HG03108 (cell line): Measurements from ENCODE around the gene SPTAN1.

Source experiments
- ATAC-seq: cut with Tn5 transposase; IDR thresholded peaks from one replicate; pipeline ENCODE4 v1.9.1; 2021; ENCODE audit warnings: moderate library complexity; ENCODE audit not compliant: unreplicated experiment

Gene SPTAN1

DNA sequence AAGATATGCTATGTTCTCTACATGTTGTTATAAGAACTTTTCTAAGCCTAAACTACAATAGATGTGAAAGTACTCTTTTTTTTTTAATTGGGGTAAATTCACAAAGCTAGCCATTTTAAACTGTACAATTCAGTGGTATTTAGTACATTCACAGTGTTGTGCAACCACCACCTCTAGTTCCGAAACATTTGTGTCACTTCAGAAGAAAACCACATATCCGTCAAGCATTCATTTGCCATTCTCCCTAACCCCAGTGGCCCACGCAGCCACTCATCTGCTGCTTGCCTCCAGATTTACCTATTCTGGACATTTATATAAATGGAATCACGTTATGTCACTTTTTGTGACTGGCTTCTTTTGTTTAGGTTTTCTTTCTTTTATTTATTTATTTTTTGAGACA lies 43.1 kb downstream of the SPTAN1 start:
- no peak for ATAC-seq

DNA sequence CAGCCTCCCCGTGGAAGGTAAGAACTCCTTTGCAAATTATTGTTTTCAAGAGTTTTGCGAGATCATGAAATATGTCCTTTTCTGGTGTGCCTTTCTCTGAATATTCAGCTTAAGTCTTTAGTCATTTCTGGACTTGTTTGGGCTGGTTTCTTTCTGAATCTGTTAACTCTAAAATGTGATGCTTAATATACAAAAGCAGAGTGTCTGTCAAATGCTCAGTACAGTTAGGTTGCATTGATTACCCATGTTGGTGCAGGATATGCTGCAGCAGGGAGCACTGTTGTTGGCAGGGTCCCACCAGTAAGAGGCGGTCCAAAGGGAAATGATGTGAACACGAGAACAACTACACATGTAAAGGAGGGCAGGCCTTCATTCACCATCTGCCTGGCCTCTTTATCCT lies 47.7 kb downstream of the SPTAN1 start:
- no peak for ATAC-seq

DNA sequence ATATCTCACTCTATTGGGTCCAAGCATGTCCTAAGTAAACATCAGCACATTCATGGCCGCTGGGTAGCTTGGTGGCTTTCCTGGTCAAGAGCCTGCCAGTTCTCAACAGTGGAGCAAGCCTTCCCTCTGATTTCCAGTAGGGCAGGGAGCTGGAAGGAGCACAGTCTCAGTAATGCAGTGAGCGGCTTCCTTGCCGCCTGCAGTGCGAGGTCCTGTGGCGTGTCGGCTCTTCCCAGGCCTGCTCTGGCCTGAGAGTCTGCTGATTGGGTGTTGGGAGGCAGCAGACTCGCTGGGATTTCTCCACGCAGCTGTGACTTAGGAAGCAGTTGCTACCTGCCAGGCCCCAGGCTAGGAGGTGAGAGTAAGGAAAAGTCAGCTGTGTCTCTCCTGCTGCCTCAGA lies 51.3 kb downstream of the SPTAN1 start:
- no peak for ATAC-seq

DNA sequence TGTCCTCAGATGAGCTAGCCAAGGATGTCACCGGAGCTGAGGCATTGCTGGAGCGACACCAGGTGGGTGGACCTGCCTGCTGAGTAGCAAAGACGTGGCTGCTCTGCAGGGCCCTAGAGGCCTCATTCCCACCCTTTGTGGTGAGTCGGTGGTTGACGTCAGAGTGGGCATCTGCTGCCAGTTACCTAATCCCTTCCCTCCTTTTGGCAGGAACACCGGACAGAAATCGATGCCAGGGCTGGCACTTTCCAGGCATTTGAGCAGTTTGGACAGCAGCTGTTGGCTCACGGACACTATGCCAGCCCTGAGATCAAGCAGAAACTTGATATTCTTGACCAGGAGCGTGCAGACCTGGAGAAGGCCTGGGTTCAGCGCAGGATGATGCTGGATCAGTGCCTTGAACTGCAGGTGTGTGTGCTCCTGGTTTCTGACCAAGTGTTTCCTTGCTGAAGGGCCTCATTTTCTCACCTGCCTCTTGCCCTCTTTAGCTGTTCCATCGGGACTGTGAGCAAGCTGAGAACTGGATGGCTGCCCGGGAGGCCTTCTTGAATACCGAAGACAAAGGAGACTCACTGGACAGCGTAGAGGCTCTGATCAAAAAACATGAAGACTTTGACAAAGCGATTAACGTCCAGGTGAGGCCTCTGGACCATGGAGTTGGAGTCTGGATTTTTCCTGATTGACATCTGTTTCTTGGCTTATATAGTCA lies 55.4 kb downstream of the SPTAN1 start:
- ATAC-seq = no peak

- ATAC-seq = no peak
These were observed 58.5 kb downstream of the SPTAN1 start for GRCh38 chr9:128610897-128611296.

DNA sequence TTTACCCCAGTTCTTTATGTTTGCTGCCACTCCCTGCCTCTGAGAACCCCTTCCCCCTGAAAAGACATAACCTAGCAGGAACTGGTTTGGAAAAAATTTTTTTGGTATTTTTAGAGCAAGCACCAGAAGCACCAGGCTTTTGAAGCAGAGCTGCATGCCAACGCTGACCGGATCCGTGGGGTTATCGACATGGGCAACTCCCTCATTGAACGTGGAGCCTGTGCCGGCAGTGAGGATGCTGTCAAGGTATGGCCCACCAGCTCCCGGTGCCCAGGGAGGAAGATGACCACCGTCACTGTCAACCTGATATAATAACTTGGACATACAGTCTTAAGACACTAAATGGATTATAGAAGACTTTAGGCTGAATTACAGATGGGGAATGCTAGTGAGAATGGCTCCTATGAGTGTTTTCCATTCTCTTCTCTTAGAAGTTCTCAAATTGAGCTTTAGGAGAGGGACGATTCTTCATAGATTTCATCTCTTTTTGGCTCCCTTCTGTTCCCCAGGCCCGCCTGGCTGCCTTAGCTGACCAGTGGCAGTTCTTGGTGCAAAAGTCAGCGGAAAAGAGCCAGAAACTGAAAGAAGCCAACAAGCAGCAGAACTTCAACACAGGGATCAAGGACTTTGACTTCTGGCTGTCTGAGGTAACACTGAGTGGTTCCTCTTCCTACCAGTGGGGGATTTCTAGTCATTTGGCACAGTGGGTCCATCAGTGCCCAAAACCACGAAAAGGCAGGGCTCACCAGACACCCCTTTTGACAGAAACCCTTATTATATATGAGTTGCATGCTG lies 59.4 kb downstream of the SPTAN1 start:
- no peak for ATAC-seq

DNA sequence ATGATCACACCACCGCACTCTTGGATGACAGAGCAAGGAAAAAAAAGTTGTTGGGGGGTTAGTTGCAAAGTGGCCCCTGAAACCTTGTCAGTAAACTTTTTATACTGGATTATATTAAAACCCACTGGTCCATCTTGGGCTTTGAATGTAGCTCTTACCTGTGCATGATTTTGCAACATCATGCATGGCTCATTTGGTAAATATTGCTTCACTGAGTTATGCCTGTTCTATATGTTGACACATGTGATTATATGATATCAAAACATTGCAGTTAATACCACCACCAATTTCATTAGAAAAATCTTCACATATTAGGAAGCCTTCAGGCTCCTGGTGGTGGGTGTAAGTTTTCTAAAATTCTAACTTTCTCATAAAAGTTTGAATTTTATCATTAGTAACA lies 62.3 kb downstream of the SPTAN1 start:
- ATAC-seq = no peak

- no peak for ATAC-seq
These were observed 63.2 kb downstream of the SPTAN1 start for GRCh38 chr9:128615571-128615970.

DNA sequence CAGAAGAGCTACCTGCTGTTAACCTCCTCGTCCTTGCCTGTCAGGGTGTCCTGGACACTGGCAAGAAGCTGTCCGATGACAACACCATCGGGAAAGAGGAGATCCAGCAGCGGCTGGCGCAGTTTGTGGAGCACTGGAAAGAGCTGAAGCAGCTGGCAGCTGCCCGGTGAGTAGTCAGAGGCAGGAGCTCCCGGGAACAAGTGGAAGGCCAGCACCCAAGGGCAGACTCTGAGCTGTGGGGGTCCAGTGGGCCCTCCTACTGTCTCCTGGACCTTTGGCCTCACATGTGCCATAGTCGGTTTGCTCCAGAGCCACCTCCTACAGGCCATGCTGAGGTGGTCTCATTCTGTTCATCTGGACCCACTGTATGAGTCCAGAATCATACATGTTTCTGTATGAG lies 65.6 kb downstream of the SPTAN1 start:
- ATAC-seq = no peak

GRCh38 chr9:128619127-128619526 lies 66.7 kb downstream of the SPTAN1 start:
- ATAC-seq = no peak

- no peak for ATAC-seq
These were observed 67.4 kb downstream of the SPTAN1 start for GRCh38 chr9:128619779-128620178.

- no peak for ATAC-seq
These were observed 69.5 kb downstream of the SPTAN1 start for GRCh38 chr9:128621730-128622455.

GRCh38 chr9:128624566-128624965 lies 72.2 kb downstream of the SPTAN1 start:
- ATAC-seq = no peak

DNA sequence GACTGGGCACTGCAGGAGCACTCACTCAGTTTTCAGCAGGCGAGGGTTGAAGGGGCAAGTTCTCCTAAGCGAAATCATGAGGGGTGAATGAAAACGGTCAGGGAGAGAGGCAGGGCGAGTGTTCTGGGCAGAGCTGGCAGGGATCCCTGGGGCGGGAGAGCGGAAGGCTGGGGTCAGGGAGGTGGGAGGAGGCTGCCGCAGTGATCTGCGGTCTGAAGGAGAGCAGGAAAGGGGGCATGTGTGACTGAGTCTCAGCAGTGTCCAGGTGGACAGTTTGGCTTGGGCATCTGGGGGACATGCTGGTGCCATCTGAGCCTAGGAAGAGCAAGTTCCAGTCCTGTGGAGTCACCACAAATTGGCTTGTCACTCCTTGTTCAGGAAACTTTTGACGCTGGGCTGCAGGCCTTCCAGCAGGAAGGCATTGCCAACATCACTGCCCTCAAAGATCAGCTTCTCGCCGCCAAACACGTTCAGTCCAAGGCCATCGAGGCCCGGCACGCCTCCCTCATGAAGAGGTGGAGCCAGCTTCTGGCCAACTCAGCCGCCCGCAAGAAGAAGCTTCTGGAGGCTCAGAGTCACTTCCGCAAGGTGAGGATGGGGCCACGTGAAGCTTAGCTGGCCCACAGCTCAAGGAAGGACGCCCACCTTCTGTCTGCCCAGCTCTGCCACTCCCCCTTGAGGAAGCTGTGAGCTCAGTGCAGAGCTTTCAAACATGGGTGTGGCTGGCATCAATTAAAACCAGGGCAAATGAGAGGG lies 73.2 kb downstream of the SPTAN1 start:
- ATAC-seq = no peak

DNA sequence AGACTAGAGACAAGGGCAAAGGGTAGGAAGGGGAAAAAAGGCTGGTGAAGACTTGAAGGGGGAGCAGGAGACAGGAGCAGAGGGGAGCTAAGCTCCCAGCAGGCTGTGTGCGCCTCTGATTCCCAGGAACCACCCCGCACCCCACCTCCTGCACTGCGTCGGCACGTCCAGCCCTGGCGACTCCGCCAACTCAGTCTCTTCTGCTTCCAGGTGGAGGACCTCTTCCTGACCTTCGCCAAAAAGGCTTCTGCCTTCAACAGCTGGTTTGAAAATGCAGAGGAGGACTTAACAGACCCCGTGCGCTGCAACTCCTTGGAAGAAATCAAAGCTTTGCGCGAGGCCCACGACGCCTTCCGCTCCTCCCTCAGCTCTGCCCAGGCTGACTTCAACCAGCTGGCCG lies 73.8 kb downstream of the SPTAN1 start:
- ATAC-seq = no peak

DNA sequence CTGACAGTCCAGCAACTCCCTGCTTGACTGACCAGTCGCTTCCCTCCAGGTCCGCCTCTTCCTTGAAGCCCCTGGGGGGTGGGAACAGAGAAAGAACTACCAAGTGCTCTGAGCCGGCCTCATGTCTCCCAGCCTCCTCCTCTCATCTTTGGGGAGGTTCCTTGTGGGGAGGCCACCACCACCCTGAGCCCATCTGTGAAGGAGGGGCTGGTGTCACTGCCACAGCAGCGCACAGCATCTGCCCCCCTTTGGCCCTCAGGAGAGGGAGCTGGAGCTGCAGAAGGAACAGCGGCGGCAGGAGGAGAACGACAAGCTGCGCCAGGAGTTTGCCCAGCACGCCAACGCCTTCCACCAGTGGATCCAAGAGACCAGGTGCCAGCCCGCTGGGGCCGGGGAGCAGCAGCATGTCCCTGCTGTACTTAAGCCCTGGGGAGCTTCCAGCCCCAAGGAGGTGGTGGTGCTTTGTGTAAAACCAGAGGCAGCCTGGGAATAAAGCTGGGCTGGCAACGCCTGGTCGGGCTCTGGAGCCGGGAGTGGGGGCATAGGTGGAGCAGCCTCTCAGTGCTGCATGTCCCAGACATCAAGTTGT lies 74.8 kb downstream of the SPTAN1 start:
- no peak for ATAC-seq

DNA sequence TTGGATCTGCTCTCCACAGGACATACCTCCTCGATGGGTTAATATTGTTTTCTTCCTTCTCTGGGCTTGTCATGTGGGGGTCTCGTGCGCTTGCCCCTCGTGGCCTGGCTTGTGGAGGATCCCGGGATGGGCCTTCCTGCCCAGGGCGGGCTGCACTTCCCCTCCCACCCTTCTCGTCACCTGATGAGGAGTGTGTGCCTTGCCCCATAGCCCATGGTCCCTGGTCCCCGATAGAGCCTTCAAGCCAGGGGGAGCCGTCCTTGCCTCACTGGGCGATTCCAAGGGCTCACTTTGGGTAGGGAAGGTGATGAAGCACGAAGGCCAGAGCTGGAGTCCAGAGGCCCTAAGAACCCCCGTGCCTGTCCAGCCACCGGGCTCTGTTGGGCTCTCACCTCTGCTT lies 75.5 kb downstream of the SPTAN1 start:
- ATAC-seq = no peak

DNA sequence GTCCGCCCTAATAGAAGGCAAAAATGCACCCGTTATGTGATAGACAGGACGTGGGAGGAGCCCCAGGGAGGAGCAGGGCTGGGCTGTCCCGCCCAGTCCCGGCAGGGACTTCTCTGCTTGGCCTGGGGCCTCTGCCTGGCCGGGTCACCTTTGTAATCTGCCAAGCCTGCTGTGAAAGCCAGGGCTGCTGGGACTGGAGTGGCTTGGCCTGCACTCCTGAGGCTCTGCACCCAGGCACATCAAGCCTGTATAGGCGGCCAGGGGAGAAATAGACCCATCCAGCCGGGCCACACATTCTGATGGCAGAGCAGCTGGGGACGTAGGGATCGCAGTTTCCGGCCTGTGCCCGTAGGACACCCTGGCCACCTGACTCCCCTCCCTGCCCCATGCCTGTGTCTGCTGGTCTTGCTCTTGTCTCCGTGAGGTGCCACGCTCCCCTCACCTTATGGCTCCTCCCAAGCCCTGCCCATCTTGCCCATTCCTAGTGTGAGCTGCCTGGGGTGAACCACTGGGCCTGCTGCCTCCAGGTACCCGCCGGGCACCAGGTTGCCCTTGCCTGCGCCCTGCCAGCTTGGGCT lies 76.2 kb downstream of the SPTAN1 start:
- ATAC-seq = no peak

- no peak for ATAC-seq
These were observed 76.7 kb downstream of the SPTAN1 start for GRCh38 chr9:128629136-128629535.

DNA sequence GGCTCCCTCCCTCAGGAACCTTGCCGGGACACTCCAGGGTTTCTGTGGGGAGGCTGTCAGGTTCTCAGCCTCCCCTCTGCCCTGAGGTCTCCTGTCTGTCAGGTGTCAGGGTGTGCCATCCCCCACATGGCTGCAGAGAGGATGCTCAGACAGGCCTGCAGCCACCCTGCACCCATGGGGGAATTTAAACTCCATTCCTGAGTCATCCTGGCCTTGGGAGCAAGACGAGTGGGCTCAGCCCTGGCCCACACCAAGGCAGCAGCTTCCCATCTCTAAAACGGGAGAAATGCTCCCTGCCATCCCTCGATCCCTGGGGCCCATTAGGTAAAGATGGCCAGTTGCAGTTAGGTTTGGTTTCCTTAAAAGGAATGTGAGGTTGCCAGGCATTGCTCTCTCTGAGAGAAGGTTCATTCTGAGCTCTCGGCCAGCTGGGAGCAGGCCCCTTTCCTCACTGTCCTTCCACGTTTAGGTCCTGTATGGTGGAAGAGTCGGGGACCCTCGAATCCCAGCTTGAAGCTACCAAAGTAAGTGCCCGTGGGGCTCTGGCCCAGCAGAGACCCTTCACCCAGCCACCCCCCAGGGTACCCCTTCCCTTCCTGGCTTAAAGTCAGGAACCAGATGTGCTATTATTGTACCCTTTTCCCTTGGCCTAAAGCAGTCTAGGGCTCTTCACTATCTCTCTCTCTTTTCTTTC lies 77.6 kb downstream of the SPTAN1 start:
- ATAC-seq = no peak
